HG03378 (cell line): ENCODE results near the gene CELF2.
"Not testable (repeated sequence)": the region's sequence is repeated elsewhere in the genome, so short reads cannot be mapped to it uniquely, and the experiment has no call there.

Experiments
- ATAC-seq: cut with Tn5 transposase; IDR thresholded peaks from one replicate; pipeline ENCODE4 v1.9.1; 2021; ENCODE audit warnings: mild to moderate bottlenecking, moderate library complexity; ENCODE audit not compliant: unreplicated experiment

Gene CELF2

GRCh38 chr10:11366889-11367288 is 349.2 kb downstream of the CELF2 start:
- not testable (repeated sequence) for ATAC-seq

- ATAC-seq, result no peak
Measured at GRCh38 chr10:11367505-11367904, 349.8 kb downstream of the CELF2 start.

- ATAC-seq, result no peak
Measured at GRCh38 chr10:11373717-11374171, 356.1 kb downstream of the CELF2 start.

- ATAC-seq, result no peak
Measured at GRCh38 chr10:11377267-11377666, 359.6 kb downstream of the CELF2 start.

GRCh38 chr10:11378835-11379234 is 361.2 kb downstream of the CELF2 start:
- no peak for ATAC-seq

GRCh38 chr10:11379771-11380170 is 362.1 kb downstream of the CELF2 start:
- no peak for ATAC-seq

GRCh38 chr10:11381023-11381422 is 363.4 kb downstream of the CELF2 start:
- no peak for ATAC-seq

- ATAC-seq, result no peak
Measured at GRCh38 chr10:11381511-11381910, 363.8 kb downstream of the CELF2 start.

GRCh38 chr10:11382187-11382586 is 364.5 kb downstream of the CELF2 start:
- no peak for ATAC-seq

GRCh38 chr10:11386044-11386443 is 368.4 kb downstream of the CELF2 start:
- no peak for ATAC-seq
